ENCODE results near the gene ARHGDIG. TPM values are rescaled to one million over a fixed set of nuclear protein-coding genes. Genes with fewer than 3 reads are reported as not detected.
A peak's percentile ranks its signal among the peaks of the same experiment; 100 is the strongest.

Gene ARHGDIG
- total and polyA plus RNA-seq, 2 donors (not counting 3 experiments of a cell fraction or from before 2014, with no cell fraction given) = 0.93 to 2.2 TPM

DNA sequence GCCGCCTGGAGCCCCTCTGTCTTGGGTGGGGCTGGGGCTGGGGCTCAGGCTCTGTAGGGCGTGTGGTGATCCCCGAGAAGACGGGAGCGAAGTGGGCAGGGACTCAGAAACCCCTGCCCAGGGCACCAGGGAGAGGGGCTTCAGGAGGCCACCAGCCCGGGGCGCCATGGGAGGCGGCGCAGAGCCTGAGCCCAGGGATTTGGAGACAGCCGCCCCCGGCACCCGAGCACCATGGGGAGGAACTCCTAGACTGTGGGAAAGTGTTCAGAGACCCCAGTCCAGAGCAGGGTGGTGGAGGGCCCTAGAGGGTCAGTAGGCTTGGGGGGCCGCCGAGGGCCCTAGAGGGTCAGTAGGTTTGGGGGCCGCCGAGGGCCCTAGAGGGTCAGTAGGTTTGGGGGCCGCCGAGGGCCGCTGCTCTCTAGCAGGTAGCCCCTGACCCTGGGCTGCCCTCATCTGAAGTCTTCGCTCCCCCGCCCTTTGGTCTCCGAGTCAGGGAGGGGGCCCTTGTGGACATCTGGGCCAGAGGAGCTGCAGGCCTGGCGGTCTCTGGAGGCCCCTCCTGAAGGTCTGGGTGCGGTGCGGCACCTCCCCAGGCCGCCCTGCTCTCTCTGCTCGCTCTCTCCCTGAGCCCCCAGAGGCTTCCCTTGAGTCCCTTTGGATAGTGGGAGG is 734 bp downstream of the ARHGDIG start:
- intact Hi-C loops (cut with micrococcal nuclease) = no loop called here
- FAIRE-seq (no peak), DNase-seq (ENCODE audit: low read depth, low spot score) (no peak)
- peak overlapping the region; percentile 59 for H2AFZ ChIP-seq (ENCODE audit: low read depth, low read length)
- no peaks in the 10 kb centered on the region for H3K9me3 ChIP-seq (replicated peaks; ENCODE audit: control insufficient read depth, insufficient read depth, low read length)
- H3K4me1 ChIP-seq (ENCODE audit: control insufficient read depth, extremely low read depth, insufficient read depth, low read length) = no peaks in the 10 kb centered on the region
- no peaks in the 10 kb centered on the region for H3K79me2 ChIP-seq (ENCODE audit: control insufficient read depth, insufficient read depth, low read length)
- no peak overlapping the region for H3K4me3 ChIP-seq (replicated peaks in 1 of 3; ENCODE audit: insufficient read depth in 1 of 3, low read depth in 1 of 3, low read length in 3 of 3)
- POLR2A ChIA-PET = no interaction called here
- H3K4me2 ChIP-seq (ENCODE audit: insufficient read depth, low read length) = no peak overlapping the region
- CTCF ChIA-PET = interaction anchor here (1.0 kb wide), 1 partner anchor 71 kb away, joined by 4 read pairs; the partner anchor contains the start of gene AXIN1
- no peak for TF ChIP-seq FOS (IDR thresholded peaks at IDR 0.05; ENCODE audit: borderline replicate concordance, insufficient read depth, low read length)
- no TSS peak for BruUV-seq (replicated peaks)
- peaks cover 4% of the 10 kb centered on the region in 2 experiments for H3K27me3 ChIP-seq (ENCODE audit: control insufficient read depth in 2 of 2, insufficient read depth in 2 of 2, low read length in 2 of 2)
- no peaks in the 10 kb centered on the region for H3K9me1 ChIP-seq (replicated peaks; ENCODE audit: control insufficient read depth, extremely low read depth, insufficient read depth, low read length)
- H3K27ac ChIP-seq (ENCODE audit: insufficient read depth, low read depth, low read length) = no peak overlapping the region
- dilution Hi-C loops (cut with MboI; ENCODE audit: extremely low pct_ligation_motif_present, low sequenced_read_pairs) = no loop called here
- no peaks in the 10 kb centered on the region for H4K20me1 ChIP-seq (replicated peaks; ENCODE audit: control insufficient read depth, extremely low read depth, insufficient read depth, low read length)
- H3K36me3 ChIP-seq (ENCODE audit: control insufficient read depth in 2 of 2, extremely low read depth in 1 of 2, insufficient read depth in 2 of 2, low read length in 2 of 2) = no peaks in the 10 kb centered on the region
- no peak overlapping the region for H3K9ac ChIP-seq (replicated peaks; ENCODE audit: extremely low read depth, insufficient read depth, low read length)

DNA sequence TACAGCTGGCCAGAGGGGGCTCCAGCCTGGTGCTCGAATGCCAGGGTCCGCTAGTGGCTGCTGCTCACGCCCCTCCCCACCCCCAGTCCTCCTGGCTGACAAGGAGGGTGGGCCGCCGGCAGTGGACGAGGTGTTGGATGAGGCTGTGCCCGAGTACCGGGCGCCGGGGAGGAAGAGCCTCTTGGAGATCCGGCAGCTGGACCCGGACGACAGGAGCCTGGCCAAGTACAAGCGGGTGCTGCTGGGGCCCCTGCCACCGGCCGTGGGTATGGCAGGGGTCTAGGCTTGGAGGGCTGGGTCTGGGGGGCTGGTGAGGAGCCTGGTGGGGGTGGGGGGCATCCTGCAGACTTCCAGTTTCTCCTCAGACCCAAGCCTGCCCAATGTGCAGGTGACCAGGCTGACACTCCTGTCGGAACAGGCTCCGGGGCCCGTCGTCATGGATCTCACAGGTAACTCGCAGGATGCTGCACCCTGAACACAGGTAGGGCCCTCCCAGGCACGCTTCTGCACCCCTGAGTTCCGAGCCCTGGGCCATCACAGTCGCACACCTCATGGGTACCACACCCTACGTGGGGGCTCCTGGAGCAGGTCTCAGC is 1.4 kb downstream of the ARHGDIG start:
- Histone ChIP-seq H3K27me3 (ENCODE audit: control insufficient read depth in 2 of 2, insufficient read depth in 2 of 2, low read length in 2 of 2) (peaks cover 4% of the 10 kb centered on the region in 2 experiments), H2AFZ (ENCODE audit: low read depth, low read length) (no peak overlapping the region), H3K79me2 (ENCODE audit: control insufficient read depth, insufficient read depth, low read length) (no peaks in the 10 kb centered on the region), H3K36me3 (ENCODE audit: control insufficient read depth in 2 of 2, extremely low read depth in 1 of 2, insufficient read depth in 2 of 2, low read length in 2 of 2) (peaks cover 0 to 3% of the 10 kb centered on the region in 2 experiments), H3K4me1 (ENCODE audit: control insufficient read depth, extremely low read depth, insufficient read depth, low read length) (no peaks in the 10 kb centered on the region), H3K9ac (replicated peaks; ENCODE audit: extremely low read depth, insufficient read depth, low read length) (no peak overlapping the region), H3K9me3 (replicated peaks; ENCODE audit: control insufficient read depth, insufficient read depth, low read length) (no peaks in the 10 kb centered on the region), H3K4me3 (replicated peaks in 1 of 3; ENCODE audit: insufficient read depth in 1 of 3, low read depth in 1 of 3, low read length in 3 of 3) (no peak overlapping the region), H4K20me1 (replicated peaks; ENCODE audit: control insufficient read depth, extremely low read depth, insufficient read depth, low read length) (no peaks in the 10 kb centered on the region), H3K9me1 (replicated peaks; ENCODE audit: control insufficient read depth, extremely low read depth, insufficient read depth, low read length) (no peaks in the 10 kb centered on the region), H3K27ac (ENCODE audit: insufficient read depth, low read depth, low read length) (no peak overlapping the region), H3K4me2 (ENCODE audit: insufficient read depth, low read length) (no peak overlapping the region)
- FAIRE-seq (no peak), DNase-seq (ENCODE audit: low read depth, low spot score) (no peak)
- TF ChIP-seq MYC (IDR thresholded peaks at IDR 0.05; ENCODE audit: low read depth, low read length) (no peak), POLR2A (IDR thresholded peaks at IDR 0.05; ENCODE audit: low read depth, low read length) (no peak), JUN (IDR thresholded peaks at IDR 0.05; ENCODE audit: borderline replicate concordance, insufficient read depth, insufficient read length, low read depth) (no peak), GATA2 (IDR thresholded peaks at IDR 0.05; ENCODE audit: insufficient read depth, insufficient read length, low read depth, low read length) (no peak), EZH2 (IDR thresholded peaks at IDR 0.05; ENCODE audit: borderline replicate concordance, low read depth, low read length, severe bottlenecking) (no peak), FOS (IDR thresholded peaks at IDR 0.05; ENCODE audit: borderline replicate concordance, insufficient read depth, low read length) (no peak), POLR2AphosphoS5 (IDR thresholded peaks at IDR 0.05; ENCODE audit: insufficient read depth, low read depth, low read length) (no peak)
- TF ChIP-seq, protein P1, sequence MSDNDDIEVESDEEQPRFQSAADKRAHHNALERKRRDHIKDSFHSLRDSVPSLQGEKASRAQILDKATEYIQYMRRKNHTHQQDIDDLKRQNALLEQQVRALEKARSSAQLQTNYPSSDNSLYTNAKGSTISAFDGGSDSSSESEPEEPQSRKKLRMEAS (IDR thresholded peaks at IDR 0.05; ENCODE audit: insufficient read depth, insufficient read length) = no peak
- TF ChIP-seq, protein P2, sequence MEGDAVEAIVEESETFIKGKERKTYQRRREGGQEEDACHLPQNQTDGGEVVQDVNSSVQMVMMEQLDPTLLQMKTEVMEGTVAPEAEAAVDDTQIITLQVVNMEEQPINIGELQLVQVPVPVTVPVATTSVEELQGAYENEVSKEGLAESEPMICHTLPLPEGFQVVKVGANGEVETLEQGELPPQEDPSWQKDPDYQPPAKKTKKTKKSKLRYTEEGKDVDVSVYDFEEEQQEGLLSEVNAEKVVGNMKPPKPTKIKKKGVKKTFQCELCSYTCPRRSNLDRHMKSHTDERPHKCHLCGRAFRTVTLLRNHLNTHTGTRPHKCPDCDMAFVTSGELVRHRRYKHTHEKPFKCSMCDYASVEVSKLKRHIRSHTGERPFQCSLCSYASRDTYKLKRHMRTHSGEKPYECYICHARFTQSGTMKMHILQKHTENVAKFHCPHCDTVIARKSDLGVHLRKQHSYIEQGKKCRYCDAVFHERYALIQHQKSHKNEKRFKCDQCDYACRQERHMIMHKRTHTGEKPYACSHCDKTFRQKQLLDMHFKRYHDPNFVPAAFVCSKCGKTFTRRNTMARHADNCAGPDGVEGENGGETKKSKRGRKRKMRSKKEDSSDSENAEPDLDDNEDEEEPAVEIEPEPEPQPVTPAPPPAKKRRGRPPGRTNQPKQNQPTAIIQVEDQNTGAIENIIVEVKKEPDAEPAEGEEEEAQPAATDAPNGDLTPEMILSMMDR (IDR thresholded peaks at IDR 0.05; ENCODE audit: extremely low read depth in 1 of 2, insufficient read depth in 1 of 2, low read depth in 1 of 2, low read length in 2 of 2) = no peak
- BruUV-seq (replicated peaks) = no TSS peak
- CTCF ChIA-PET = no interaction called here
- intact Hi-C loops (cut with micrococcal nuclease) = no loop called here
- dilution Hi-C loops (cut with MboI; ENCODE audit: extremely low pct_ligation_motif_present, low sequenced_read_pairs) = no loop called here
- POLR2A ChIA-PET = no interaction called here

Measured in endothelial cell of umbilical vein (primary cell).